Panc1 (cell line): ENCODE results near the gene MYO7B. TPM values are rescaled to one million over a fixed set of nuclear protein-coding genes. Genes with fewer than 3 reads are reported as not detected.

Experiments used
- ATAC-seq: fragments of 200-7000 bp; cut with Tn5 transposase; 2 replicates; pipeline ENCODE4 v1.9.1; 2020; ENCODE audit warnings: mild to moderate bottlenecking, moderate library complexity
- BruUV-seq: library from RNA; stranded (reverse); fragments of 400-500 nt; replicated peaks from 2 replicates; lab custom pipeline; 2021; lab: Mats Ljungman, UMichigan
- CTCF ChIA-PET: fragments of 300-600 bp; sonication (Branson Sonifier 250); formaldehyde crosslinking; loops from one replicate; lab custom pipeline; 2022; ENCODE audit warnings: antibody characterized with exemption; lab: Charles Lee
- POLR2A ChIA-PET: fragments of 300-600 bp; sonication (Branson Sonifier 250); formaldehyde crosslinking; loops from one replicate; lab custom pipeline; 2022; ENCODE audit warnings: antibody characterized with exemption; lab: Charles Lee
- DNase-seq: peaks from one replicate; pipeline ENCODE4 v3.0.0-alpha.2; 2010; ENCODE audit warnings: low read depth, low spot score
- H3K27ac ChIP-seq: 2 replicates; pipeline ENCODE4 v1.5.1; 2011; ENCODE audit warnings: mild to moderate bottlenecking, low read length, inconsistent platforms
- H3K27me3 ChIP-seq: fragments of 200-500 bp; sonication (Bioruptor generic); 2 replicates; pipeline ENCODE4 v1.6.0; 2014; ENCODE audit warnings: low read length, inconsistent platforms; ENCODE audit not compliant: control insufficient read depth, insufficient read depth
- H3K36me3 ChIP-seq: fragments of 200-500 bp; sonication (Bioruptor generic); 2 replicates; pipeline ENCODE4 v1.5.1; 2014; ENCODE audit warnings: inconsistent platforms, mild to moderate bottlenecking, low read length, moderate library complexity; ENCODE audit not compliant: control insufficient read depth, insufficient read depth
- H3K4me1 ChIP-seq: 2 replicates; pipeline ENCODE4 v1.5.1; 2011; ENCODE audit warnings: inconsistent platforms, mild to moderate bottlenecking, low read length, moderate library complexity; ENCODE audit not compliant: control insufficient read depth, insufficient read depth
- H3K4me3 ChIP-seq, 2 experiments: 2 replicates each; pipeline ENCODE4 v1.5.1; 2011 to 2012; ENCODE audit warnings: low read depth in 2 of 2, low read length in 2 of 2, mild to moderate bottlenecking in 2 of 2, inconsistent platforms in 1 of 2, moderate library complexity in 1 of 2
- H3K9me3 ChIP-seq: fragments of 200-500 bp; sonication (Bioruptor generic); 2 replicates; pipeline ENCODE4 v1.5.1; 2014; ENCODE audit warnings: low read depth, mild to moderate bottlenecking, inconsistent platforms, low read length, moderate library complexity; ENCODE audit not compliant: control insufficient read depth, insufficient read depth
- CTCF ChIP-seq: fragments of 450-650 bp; IDR thresholded peaks from 2 replicates; pipeline ENCODE4 v1.5.1; 2017; ENCODE audit warnings: mild to moderate bottlenecking
- POLR2AphosphoS5 ChIP-seq: IDR thresholded peaks from 2 replicates; pipeline ENCODE4 v1.6.1; 2012; ENCODE audit warnings: mild to moderate bottlenecking, low read depth, low read length, moderate library complexity
- REST ChIP-seq, 2 experiments: IDR thresholded peaks; 2 replicates each; pipeline ENCODE4 v1.6.1; 2011 to 2012; ENCODE audit warnings: low read depth in 2 of 2, control low read depth in 1 of 2, low read length in 1 of 2, mild to moderate bottlenecking in 1 of 2, moderate library complexity in 1 of 2; ENCODE audit not compliant: insufficient read depth in 1 of 2
- SIN3A ChIP-seq: IDR thresholded peaks from 2 replicates; pipeline ENCODE4 v1.6.1; 2012; ENCODE audit warnings: low read depth, mild to moderate bottlenecking, low read length, moderate library complexity, borderline replicate concordance; ENCODE audit not compliant: insufficient read depth
- TCF7L2 ChIP-seq: IDR thresholded peaks from 2 replicates; pipeline ENCODE4 v1.6.1; 2011; ENCODE audit warnings: mild to moderate bottlenecking, low read depth, low read length, inconsistent platforms
- in situ Hi-C: cut with HindIII; loops from 2 replicates; pipeline ENCODE4 v1.10.0; 2016; ENCODE audit warnings: low sequenced_read_pairs, low pct_unique_long_range_greater_than_20kb
- intact Hi-C: fragments of 100-400 bp; cut with micrococcal nuclease; formaldehyde crosslinking; loops from one replicate; pipeline ENCODE4 v1.10.0; 2022; ENCODE audit not compliant: unreplicated experiment
- total RNA-seq: library from RNA; stranded (reverse); gene quantifications from one replicate; pipeline ENCODE4 v1.2.1, GENCODE V29; 2021; ENCODE audit not compliant: unreplicated experiment

MYO7B gene
- total RNA-seq, 1 experiment from 2014 or later, result 0.15 TPM

- ChIA-PET CTCF (interaction anchor here (1.2 kb wide), 1 partner anchor 53 kb away, joined by 4 read pairs; no protein-coding TSS in a partner anchor), POLR2A (no interaction called here)
- in situ Hi-C loops, result no loop called here
- H3K4me1 ChIP-seq, result peaks cover 4% of the 10 kb centered on the region; the same call in 1 of the 2 replicates
- TF ChIP-seq POLR2AphosphoS5, result no peak
- TF ChIP-seq REST (IDR thresholded peaks at IDR 0.05; ENCODE audit: insufficient read depth in 1 of 2, low read depth in 2 of 2, low read length in 1 of 2), result no peak
- no peak for TF ChIP-seq CTCF
- TF ChIP-seq SIN3A, result no peak
- no peak for TF ChIP-seq TCF7L2
- no peaks in the 10 kb centered on the region for H3K27me3 ChIP-seq
- H3K36me3 ChIP-seq, result no peaks in the 10 kb centered on the region
- H3K4me3 ChIP-seq, result no peak overlapping the region
- DNase-seq (no peak), ATAC-seq (no peak)
- BruUV-seq, result no TSS peak
- H3K9me3 ChIP-seq, result no peaks in the 10 kb centered on the region
- intact Hi-C loops, result no loop called here
- no peak overlapping the region for H3K27ac ChIP-seq
These were observed 108.9 kb downstream of the MYO7B start for GRCh38 chr2:127644066-127645025.

GRCh38 chr2:127645026-127645394, 109.5 kb downstream of the MYO7B start:
- DNase-seq (no peak), ATAC-seq (no peak)
- Histone ChIP-seq H3K4me1 (peaks cover 6% of the 10 kb centered on the region; the same call in 1 of the 2 replicates), H3K27me3 (no peaks in the 10 kb centered on the region), H3K27ac (no peak overlapping the region), H3K36me3 (no peaks in the 10 kb centered on the region), H3K9me3 (no peaks in the 10 kb centered on the region), H3K4me3 (no peak overlapping the region)
- in situ Hi-C loops (no loop called here), intact Hi-C loops (no loop called here)
- POLR2A ChIA-PET, result no interaction called here
- CTCF ChIA-PET, result no interaction called here
- no TSS peak for BruUV-seq
- TF ChIP-seq REST (IDR thresholded peaks at IDR 0.05; ENCODE audit: insufficient read depth in 1 of 2, low read depth in 2 of 2, low read length in 1 of 2), result no peak
- TF ChIP-seq TCF7L2, result no peak
- TF ChIP-seq CTCF, result no peak
- no peak for TF ChIP-seq POLR2AphosphoS5
- no peak for TF ChIP-seq SIN3A
